HG03460 (cell line): ENCODE results near the gene SLC20A1.

Experiments used
- ATAC-seq: cut with Tn5 transposase; IDR thresholded peaks from one replicate; pipeline ENCODE4 v1.9.1; 2021; ENCODE audit not compliant: unreplicated experiment

The SLC20A1 gene

DNA sequence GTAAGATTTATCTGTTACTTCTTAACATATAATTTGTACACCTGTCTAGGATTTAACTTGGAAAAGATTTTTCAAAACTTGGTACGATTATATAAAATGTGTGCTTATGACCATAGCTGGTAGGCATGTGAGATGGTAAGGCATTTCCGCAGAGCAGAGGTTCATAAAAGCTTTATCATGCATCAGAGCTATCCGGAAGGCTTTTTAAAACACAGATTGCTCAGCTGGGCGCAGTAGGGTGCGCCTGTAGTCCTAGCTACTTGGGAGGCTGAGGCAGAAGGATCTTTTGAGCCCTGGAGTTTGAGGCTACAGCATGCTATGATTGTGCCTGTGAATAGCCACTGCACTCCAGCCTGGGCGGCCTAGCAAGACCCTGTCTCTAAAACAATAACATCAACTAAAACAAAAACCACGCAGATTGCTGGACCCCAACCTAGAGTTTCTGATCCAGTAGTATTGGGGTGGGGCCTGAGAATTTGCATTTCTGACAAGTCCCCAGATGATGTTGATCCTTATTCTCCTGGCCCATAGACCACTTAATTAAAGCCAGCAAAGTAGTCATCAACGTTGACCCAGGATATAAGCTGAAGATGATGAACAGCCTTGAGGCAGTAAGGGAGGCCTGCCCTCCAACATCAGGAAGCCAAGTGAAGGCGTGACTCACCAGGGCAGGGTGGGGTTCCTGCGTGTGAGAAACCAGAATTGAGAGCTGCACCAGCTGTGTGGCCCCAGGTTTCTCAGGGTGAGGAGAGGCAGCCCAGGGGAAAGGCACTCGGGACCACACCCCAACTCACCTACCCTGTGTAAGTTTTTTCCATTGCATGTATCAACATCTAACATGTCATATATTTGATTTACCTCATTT, 21.6 kb upstream of the SLC20A1 start:
- ATAC-seq: no peak

DNA sequence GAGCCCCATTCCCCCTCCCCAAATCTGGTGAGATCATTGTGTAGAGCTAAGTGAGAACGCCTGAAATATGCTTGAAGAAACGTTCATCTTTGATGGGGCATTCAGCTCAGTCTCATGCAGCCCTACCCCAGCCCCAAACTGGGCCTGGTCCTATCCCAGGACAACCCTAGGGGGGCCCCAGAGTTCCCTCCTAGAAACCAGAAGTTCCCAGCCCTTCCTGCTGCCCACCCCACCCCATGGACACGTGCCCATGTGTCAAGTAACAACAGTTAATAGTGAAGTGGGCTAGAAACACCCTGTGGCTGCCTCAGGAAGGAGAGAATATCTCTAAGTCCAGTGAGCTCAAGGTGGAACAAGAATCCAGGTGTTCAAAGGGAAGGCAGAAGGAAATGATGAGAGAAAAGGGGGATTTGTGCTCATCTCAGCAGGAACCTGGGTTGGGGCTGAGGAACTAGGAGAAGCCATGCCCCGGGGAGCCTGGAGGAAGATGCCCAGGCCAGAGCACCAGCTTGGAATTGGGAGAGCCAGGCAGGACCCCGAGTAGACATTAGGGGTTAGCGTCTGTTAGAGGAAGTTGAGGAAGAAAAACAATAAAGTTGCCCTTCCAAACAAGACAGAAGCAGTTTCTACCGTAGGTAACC, 20.1 kb upstream of the SLC20A1 start:
- ATAC-seq: no peak

DNA sequence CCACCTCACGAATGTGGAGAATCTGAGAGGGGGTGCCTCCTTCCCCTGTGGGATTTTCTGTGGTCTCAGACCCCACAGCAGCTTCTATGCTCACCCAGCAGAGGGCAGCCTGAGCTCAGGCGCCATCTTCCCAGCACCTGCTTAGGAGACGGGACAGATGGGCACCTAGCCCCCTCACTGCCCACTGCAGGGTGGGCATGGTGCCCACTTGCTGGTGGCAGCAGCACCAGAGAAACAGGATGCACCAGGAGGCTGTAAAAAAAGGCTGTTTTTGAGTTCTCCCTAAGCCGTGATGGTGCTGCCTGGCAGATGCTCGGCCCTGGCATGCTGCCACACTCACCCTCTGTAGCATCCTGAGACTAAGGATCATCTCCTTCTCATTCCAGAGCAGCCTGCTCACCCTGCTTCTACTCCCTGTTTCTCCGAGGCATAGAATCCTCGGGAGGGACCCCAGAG, 19.1 kb upstream of the SLC20A1 start:
- ATAC-seq: peak; percentile 49

DNA sequence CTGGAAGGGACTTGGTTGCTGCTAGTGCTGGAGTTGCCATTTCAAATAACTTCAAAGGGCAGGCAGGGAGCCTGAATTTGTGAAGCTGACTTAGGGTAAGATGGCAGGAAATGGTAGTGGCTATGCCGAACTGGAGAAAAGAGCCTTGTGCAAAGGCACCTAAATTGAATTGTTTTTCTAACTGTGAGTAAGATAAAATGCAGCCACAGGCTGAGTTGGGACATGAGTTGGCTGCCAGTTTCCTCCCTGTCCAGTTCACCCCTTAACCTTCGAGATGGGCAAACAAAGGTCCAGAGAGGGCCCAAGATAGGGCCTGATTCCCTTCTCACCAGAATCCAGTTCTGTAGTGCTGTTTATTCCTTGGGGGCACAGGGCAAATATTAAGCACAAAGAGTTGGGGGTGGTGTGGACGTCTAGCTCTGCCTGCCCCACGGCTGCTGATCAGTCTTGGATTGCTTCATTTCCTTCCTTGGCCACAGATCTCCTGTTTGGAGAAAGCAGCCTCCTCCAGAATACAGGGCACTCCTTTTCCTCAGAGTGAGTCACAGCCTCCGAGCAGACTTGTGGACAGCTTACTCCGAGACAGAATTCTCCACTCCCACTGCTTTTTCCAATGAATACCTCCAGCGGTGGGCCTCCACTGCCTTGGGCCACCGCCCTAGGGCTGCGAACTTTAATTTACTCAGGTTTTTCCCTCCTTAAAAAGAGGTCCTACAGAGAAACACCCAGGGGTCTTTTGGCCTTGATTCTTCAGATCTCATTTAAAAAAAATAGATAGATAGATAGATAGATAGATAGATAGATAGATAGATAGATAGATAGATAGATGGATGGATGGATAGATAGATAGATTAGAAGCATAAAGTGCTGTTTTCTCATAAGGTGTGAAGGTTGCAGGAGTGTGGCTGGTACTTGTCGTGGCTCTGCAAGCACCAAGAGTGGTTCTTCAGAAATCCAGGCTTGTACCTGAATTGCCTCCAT, 18.4 kb upstream of the SLC20A1 start:
- ATAC-seq: no peak

DNA sequence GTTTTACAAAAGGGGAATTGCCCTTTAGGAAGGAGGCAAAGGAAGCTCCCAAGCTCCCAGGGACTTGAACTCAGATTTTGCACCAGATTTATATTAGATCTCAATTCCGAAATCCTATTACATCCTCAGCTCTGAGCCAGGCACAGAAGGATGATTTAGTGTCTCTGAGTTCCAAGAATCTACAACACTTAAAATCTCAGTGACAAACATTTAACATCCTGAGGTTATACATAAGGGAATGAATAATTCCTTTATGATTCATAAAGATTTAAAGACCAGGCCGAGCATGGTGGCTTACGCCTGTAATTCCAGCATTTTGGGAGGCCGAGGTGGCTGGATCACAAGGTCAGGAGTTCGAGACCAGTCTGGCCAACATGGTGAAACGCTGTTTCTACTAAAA, 16.5 kb upstream of the SLC20A1 start:
- no peak for ATAC-seq

DNA sequence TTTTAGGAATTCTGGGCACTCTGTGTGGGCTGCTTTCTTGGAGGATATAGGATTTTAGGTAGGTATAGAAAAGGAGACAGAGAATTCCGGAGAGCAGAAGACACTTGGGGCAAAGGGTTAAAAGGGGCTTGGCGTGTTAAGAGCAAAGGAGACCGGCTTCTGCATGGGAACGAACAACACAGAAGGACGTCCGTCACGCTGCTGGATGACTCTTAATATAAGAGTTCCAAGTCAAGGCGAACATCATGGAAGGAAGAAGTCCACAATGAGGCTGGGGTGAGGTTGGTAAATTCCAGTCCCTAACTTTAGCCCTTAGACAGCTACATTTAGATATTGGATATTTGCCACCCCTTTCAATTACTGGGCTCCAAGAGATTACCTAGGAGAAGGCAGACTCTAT, 15.9 kb upstream of the SLC20A1 start:
- no peak for ATAC-seq

DNA sequence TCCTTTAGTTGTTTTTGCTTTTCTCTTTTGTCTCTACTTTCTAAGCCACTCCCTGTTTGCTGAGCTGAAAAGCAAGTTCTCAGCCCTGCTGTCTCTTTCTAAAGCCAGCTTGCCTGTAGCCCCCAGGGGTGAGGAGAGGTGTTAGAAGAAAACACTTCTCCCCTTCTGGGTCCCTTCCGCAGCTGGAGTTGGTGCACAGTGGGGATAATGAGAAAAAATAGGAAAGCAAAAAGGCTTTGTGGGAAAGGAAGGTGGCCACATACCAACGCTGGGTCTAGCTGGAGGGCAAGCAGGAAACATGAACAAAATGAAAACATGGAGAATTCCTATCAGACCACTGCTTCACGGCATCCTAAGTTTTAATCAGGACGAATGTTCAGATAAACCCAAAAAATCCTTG, 15.5 kb upstream of the SLC20A1 start:
- ATAC-seq: no peak

DNA sequence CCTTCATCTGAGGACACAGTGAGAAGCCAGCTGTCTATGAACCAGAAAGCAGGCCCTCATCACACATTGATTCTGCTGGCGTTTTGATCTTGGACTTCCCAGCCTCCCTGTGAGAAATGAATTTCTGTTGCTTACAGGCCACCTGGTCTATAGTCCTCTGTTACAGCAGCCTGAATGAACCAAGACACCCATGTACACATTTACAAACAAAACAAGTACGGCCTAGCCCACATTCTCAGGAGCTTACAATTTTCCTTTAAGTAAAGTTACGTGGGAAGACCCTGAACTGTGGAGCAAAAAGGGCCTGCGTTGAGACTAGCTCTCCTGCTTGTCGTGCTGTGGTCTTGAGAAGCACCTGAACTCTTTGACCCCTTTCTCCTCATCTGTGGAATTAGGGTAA, 12.0 kb upstream of the SLC20A1 start:
- ATAC-seq: no peak

DNA sequence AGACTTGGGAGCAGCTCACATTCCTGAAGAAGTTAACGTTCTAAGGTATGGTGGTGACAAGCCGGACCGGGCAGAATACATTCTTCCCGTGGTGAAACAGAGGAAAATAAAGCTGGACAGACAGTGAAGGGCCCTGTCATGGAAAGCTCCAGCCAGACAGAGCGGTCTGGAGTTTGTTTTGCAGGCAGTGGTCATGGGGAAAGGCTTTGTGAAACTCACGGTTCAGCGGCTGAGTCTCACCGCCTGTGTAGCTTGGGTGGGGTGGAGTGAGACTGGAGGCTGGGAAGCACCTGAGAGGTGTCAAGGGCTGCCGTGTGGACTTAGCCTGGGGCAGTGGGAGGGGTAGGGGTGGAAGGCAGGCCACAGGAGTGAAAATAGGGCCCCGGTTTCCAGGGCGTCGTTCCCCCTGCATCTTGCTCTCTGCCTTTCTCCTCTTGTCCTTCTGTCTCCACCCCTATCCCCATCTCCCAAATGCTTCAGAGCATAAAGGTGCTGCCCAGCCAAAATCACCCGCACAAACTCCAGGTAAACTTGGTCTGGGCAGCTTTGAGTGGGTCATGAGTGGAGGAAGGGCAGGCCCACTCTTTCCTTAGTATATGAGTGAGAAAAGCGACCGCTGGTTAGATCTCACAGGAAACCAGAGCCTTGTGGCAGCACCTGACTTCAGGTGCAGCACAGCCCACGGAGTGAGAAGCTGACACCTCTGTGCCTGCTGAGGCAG, 11.4 kb upstream of the SLC20A1 start:
- ATAC-seq: no peak

DNA sequence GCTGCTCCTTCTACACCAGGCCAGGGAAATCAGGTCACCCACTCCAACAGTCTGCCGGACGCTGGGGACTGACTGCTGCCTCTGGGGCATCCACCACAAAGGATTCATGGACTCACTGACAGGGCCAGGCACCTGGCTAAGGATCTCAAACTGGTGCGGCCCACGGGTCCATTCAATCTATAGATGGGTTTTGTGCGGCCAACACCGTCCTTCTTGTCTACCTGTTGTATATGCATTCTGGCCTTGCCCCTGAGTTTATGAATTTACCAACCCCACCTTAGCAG, 10.9 kb upstream of the SLC20A1 start:
- no peak for ATAC-seq

DNA sequence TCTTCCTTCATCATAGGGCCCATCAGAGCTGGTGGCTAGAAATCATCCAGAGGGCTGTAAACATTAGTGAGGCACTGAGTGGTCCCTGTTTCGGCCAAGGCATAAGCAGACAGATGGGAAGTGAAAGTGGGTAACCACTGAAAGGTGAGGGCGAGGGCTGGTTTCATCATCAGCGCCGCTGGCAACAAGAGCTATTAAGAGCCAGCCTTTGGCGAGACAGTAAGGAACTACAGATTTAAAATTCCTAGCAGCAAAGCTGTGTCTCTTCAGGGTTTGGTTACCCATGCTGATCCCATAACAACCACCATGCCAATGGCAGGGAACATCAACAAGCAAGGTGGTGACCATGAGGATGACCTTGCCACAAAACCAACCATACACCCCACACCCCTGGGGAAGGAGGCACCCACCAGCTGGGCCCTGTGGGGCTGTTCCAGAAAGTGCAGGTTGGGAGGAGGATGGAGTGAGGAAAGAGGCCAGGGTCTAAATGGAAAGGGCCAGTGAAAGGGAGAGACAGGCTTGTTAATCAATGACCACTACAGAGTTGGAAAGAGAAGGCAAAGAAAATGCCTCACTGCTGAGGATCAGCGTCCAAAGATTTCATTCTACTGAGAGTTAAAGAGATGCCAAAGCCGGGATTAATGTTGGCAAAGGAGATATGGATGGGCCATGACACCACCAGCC, 9.0 kb upstream of the SLC20A1 start:
- ATAC-seq: peak; percentile 75

DNA sequence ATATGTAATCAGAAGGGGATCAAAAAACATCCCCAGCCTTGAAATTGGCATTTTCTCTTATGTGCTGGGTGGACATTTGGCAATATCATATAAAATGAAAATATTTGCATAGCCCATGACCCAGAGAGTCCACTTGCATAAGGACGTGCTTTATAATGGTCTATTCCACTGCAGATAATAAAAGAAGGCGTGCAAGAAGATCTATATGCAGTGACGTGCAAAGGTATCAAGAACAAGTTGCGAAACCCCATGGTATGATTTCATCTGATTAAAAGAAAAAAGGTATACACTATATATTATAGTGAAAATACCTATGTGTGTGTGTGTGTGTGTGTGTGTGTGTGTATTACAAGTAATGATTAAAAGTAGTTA, 8.5 kb upstream of the SLC20A1 start:
- no peak for ATAC-seq

DNA sequence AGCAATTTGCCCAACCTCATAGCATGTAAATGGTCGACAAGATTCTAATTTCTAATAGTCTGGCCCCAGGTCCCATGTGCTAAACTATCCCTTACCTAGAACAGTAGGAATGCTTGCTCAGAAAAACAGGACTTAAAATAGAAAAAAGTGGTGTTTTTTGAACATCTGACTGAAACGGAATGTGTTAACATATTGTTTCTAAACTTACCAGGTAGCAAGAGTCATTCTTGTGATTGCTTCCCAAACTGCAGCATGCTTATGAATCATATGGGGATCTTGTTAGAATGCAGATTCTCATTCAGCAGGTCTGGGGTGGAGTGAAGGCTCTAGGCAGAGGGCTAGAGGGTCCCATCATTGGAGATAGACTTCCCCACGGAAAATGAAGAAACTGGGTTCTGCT, 5.8 kb upstream of the SLC20A1 start:
- no peak for ATAC-seq

DNA sequence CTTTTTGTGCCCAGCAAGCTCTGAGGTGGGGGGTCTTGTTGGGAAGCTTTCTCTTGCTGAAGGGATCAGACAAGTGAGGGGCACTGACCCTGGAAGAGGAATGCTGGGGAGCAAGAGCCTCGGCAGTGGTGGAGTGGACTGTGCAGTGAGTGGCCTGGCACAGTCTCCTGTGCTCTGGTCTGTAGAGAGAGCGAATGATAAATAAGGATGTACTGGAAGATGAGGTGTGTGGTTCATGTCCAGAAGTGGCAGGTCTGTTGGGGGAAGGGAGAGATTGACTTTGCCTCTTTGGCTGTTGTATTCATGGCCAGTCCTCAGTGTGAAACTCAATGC, 5.3 kb upstream of the SLC20A1 start:
- no peak for ATAC-seq

DNA sequence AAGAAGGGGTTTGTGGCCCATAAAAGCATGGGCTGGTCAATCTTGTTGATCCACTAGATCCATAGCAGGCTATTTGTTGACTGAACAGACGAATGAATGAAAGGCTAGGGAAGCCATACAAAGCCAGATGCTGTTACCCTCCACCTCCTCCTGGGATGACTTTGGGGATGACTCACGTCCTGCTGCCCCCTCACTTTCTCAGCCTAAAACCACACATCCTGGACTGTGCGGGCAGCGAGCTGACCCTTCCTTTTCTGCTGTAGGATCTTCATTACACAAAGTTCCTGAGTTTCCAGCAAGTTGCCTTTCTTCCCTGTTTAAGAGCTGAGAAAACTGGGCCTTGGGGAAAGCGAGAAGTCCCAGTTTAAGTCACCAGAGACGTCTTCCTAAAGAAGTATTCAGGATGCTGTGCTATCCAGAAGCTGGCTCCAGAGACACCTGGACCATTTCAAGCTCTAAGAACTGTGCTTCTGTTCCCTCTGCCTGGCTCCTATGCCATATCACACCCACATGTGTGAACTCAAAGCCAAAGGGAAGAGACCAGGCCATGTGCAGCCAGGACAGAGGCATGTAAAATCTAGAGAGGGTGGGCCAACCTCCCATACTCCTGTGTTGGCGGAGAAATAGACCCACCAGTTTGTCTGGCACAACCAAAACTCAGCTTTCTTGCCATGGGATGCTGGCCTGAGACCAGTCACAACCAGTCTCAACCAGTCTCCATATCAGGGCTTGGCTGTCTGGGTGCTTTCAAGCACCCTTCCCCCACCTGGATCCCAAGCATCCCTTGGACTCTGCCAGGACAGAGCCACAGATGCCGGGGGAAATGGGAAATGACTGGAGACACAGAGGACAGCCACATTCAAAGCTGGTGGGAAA, 4.7 kb upstream of the SLC20A1 start:
- no peak for ATAC-seq

DNA sequence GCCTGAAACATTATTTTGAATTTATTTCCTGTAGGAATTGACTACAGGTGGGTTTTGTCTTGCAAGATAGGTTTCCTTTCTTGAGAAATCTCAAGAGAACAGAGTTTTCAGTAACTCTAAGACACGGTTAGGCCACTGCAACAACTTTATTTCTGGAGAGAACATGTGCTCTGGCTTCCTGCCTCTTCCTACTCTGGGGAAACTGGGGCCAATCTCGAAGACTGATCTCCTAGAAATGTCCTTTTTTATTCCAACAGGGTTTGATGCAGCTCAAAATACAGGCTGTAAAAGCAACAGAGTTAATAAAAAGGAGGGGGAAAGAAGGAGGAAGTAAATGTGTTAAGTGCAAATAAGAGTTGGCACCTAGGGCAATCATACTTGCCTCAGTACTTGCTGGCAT, 4.0 kb upstream of the SLC20A1 start:
- ATAC-seq: no peak

DNA sequence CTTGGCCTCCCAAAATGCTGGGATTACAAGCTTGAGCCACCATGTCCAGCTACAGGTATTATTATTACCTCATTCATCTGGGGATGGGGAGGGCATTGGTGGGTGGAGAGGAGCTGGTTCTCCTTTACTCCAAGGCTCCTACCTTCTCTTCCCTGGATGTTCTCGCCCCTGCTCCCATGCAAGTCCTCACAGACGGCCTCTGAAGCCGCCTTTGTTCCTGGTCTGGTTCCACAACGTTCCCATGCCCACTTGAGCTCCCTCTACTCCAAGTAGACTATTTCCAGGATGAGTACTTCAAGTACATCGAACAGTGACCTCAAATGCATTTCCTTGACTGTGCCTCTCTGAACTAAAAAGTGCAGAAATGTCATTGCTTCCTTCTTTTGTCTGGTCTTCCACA, 3.2 kb upstream of the SLC20A1 start:
- ATAC-seq: no peak

DNA sequence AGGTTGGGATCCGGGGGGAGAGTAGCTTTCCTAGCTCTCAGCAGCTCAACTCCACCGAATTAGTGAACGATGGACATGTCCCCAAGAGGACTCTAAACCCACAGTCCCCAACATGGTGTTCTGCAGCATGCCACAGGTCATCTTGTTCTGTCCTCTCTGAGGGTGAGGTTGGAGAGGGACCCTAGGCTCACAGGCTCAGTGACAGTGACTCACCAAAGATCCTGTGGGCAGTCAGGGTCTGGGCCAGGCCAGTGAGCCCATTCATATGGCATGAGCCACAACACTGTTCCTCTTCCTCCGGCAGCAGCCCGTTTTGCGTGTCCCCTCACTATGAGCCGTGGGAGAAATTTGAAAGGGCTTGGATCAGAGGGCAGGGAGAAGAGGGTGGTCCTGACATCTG, 2.8 kb upstream of the SLC20A1 start:
- no peak for ATAC-seq

DNA sequence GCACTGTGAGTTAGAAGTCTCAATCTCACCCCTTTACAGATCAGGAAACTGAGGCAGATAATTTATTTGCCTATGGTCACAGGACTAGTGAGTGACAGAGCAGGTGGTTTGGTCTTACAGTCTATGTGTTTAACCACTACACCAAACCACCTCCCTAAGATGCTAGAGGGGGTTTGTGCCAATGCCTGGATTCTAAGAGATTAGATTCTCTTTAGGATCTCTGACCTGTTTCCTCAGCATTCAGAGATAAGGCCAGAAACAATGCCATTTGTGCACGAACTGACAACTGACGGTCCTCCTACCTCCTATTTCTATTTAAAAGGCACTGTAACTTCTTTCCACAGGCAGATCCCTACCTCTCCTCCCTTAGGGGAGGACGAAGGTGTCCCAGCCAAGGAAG, 2.3 kb upstream of the SLC20A1 start:
- ATAC-seq: no peak
